Large intestine (tissue), 12 donors: ENCODE results near the gene SLC25A51. TPM values are rescaled to one million over a fixed set of nuclear protein-coding genes. Genes with fewer than 3 reads are reported as not detected.

Source experiments
- DNase-seq, 2 donors: peaks; one replicate each; pipeline versions ENCODE4 v3.0.0 to v3.0.0-alpha.2; 2013
- H3K27ac ChIP-seq: one replicate; pipeline ENCODE4 v1.5.1; 2013; ENCODE audit warnings: low read length
- H3K27me3 ChIP-seq: 2 replicates; pipeline ENCODE4 v1.6.1; 2013; ENCODE audit warnings: low read length; ENCODE audit not compliant: control insufficient read depth, insufficient read depth
- H3K36me3 ChIP-seq: 2 replicates; pipeline ENCODE4 v1.6.1; 2013; ENCODE audit warnings: low read length; ENCODE audit not compliant: control insufficient read depth, insufficient read depth
- H3K4me1 ChIP-seq: one replicate; pipeline ENCODE4 v1.6.1; 2013; ENCODE audit warnings: low read length; ENCODE audit not compliant: control insufficient read depth, insufficient read depth
- H3K4me3 ChIP-seq: one replicate; pipeline ENCODE4 v1.5.1; 2013; ENCODE audit warnings: low read length
- H3K9me3 ChIP-seq: one replicate; pipeline ENCODE4 v1.6.1; 2013; ENCODE audit warnings: mild to moderate bottlenecking, low read depth, low read length, moderate library complexity; ENCODE audit not compliant: control insufficient read depth
- WGBS: methylation state at CpG from one replicate; pipeline ENCODE4 v1.1.5; 2013; ENCODE audit warnings: low lambda C conversion rate; ENCODE audit not compliant: insufficient coverage; 5-methylcytosine and 5-hydroxymethylcytosine counted together
- long read RNA-seq, 11 donors: transcript quantifications; one replicate each; lab custom pipeline, GENCODE V29; 2026
- polyA plus RNA-seq: library from polyadenylated mRNA; unstranded; fragments of 120-200 nt; gene quantifications from one replicate; pipeline ENCODE4 v1.2.1, GENCODE V29; 2013

SLC25A51 gene, protein sequence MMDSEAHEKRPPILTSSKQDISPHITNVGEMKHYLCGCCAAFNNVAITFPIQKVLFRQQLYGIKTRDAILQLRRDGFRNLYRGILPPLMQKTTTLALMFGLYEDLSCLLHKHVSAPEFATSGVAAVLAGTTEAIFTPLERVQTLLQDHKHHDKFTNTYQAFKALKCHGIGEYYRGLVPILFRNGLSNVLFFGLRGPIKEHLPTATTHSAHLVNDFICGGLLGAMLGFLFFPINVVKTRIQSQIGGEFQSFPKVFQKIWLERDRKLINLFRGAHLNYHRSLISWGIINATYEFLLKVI
- 21.7 TPM for polyA plus RNA-seq
- long read RNA-seq, donor 1, partial matches to known transcripts: 0 of 4 reads
- long read RNA-seq, donor 1, other reads (novel, unspliced or antisense): 0 of 4 reads
- long read RNA-seq, donor 2, transcript SLC25A51-203 (4 exons, 1,871 nt): major isoform, 6 of 28 reads
- long read RNA-seq, donor 2, partial matches to known transcripts: 16 of 28 reads
- long read RNA-seq, donor 2, other reads (novel, unspliced or antisense): 5 of 28 reads
- long read RNA-seq, donor 3: 0 reads
- long read RNA-seq, donor 4: 0 reads
- long read RNA-seq, donor 5: 0 reads
- long read RNA-seq, donor 6, partial matches to known transcripts: 0 of 2 reads
- long read RNA-seq, donor 6, other reads (novel, unspliced or antisense): 0 of 2 reads
- long read RNA-seq, donor 7, partial matches to known transcripts: 0 of 2 reads
- long read RNA-seq, donor 7, other reads (novel, unspliced or antisense): 0 of 2 reads
- long read RNA-seq, donor 8, partial matches to known transcripts: 11 of 11 reads
- long read RNA-seq, donor 8, other reads (novel, unspliced or antisense): 0 of 11 reads
- long read RNA-seq, donor 9, partial matches to known transcripts: 6 of 8 reads
- long read RNA-seq, donor 9, other reads (novel, unspliced or antisense): 0 of 8 reads
- long read RNA-seq, donor 10, partial matches to known transcripts: 7 of 13 reads
- long read RNA-seq, donor 10, other reads (novel, unspliced or antisense): 0 of 13 reads
- long read RNA-seq, donor 11, partial matches to known transcripts: 7 of 9 reads
- long read RNA-seq, donor 11, other reads (novel, unspliced or antisense): 0 of 9 reads

DNA sequence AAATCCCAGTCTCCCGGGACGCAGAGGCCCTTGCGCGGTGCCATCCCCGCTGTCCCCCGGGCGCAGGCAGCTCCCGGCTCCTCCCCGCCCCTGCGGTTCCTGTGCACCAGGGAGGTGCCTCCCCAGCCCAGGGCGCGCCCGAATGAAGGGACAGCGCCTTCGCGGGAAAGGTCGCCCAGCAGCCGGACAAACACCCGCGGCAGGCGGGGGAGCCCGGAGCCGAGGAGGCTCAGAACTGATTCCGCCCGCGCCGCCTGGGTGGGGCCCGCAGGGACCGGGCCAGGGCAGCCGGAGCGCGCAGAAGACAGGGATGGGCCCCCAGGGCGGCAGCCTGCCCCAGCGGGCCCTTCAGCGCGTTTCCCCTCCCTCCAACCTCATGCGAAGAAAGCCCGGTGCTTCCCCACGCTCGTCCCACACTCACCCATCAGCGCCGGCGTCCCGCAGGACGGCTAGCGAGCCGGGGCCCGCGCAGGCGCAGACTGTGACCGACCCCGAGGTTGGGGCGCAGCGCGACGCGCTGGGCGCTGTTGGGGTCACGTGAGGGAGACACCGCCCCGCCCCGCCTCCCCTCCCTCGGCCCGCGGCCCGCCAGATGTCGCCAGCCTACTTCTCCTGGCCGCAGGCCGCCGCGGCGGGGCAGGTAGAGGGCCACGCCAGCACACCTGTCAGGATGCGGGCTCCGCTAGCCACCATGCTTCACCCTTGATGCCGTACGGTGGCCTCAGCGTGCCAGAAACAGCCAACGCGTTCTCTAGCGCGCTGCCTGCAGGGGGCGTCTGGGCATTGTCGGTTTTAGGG, at the start of gene SLC25A51:
TSS of gene SLC25A51 (minus strand) at position 481 of the 798 bp plus-strand sequence. CDS start 15,577 bp downstream, outside the sequence.
- peak within 1 kb of the TSS; percentile 95 for H3K27ac ChIP-seq
- peak within 1 kb of the TSS; percentile 89 for H3K4me3 ChIP-seq
- H3K36me3 ChIP-seq: peaks cover 6% of the 10 kb centered on the region
- H3K4me1 ChIP-seq: peaks cover 9% of the 10 kb centered on the region
- no peaks in the 10 kb centered on the region for H3K9me3 ChIP-seq
- WGBS: no CpG with 5 or more reads among the region's 84 CpGs
- H3K27me3 ChIP-seq: no peaks in the 10 kb centered on the region
- peak; percentile 90 to 97 for DNase-seq

DNA sequence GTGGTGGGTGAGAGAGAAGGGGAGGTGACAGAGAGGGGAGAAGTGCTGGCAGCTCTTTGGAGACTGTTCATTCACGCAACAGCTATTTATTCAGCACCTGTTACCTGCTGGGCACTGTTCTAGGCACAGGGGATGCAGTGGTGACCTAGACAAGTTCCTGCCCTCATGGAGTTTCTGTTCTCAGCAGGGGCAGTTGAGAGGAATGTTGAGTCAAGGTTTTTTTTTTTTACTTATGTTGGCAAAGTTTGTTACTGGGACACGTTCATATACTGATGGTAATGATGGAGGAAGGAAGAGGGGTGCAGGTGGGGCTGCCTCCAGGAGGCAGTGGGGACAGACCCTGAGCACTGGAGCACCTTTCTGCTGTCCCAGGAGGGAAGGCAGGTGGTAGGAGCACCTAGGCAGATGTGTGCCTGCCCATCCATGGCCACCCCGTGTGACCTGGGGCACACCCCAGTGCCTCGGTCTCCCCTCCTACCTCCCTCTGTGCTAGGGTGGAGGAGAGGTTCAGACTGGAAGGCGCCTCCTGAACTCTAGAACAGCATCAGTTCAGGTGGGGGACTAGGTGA, 49.4 kb upstream of the SLC25A51 start:
- H3K9me3 ChIP-seq: no peaks in the 10 kb centered on the region
- WGBS: no CpG with 5 or more reads among the region's 5 CpGs
- H3K4me1 ChIP-seq: no peaks in the 10 kb centered on the region
- H3K4me3 ChIP-seq: no peak overlapping the region
- DNase-seq: no peak
- peaks cover 76% of the 10 kb centered on the region for H3K36me3 ChIP-seq
- H3K27me3 ChIP-seq: no peaks in the 10 kb centered on the region
- no peak overlapping the region for H3K27ac ChIP-seq

DNA sequence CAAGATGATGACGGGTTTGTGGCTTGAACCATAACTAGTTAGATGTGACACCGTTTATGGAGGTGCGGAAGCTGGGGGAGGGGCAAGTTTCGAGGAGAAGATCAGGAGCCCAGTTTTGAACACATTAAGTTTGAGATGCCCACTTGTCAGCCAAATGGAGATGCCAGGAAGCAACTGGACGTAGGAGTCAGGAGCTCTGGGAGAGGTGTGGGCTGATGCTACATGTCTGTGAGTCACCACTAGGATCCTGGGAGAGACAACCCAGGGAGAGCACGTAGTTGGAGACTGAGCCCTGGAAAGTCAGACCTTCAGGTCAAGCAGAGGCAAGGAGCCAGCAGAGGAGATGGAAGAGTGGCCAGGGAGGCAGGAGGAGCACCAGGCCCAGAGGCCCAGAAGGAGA, 48.8 kb upstream of the SLC25A51 start:
- WGBS: no CpG with 5 or more reads among the region's 6 CpGs
- no peak for DNase-seq
- H3K9me3 ChIP-seq: no peaks in the 10 kb centered on the region
- H3K36me3 ChIP-seq: peaks cover 81% of the 10 kb centered on the region
- H3K4me3 ChIP-seq: no peak overlapping the region
- no peaks in the 10 kb centered on the region for H3K4me1 ChIP-seq
- H3K27ac ChIP-seq: no peak overlapping the region
- H3K27me3 ChIP-seq: no peaks in the 10 kb centered on the region

DNA sequence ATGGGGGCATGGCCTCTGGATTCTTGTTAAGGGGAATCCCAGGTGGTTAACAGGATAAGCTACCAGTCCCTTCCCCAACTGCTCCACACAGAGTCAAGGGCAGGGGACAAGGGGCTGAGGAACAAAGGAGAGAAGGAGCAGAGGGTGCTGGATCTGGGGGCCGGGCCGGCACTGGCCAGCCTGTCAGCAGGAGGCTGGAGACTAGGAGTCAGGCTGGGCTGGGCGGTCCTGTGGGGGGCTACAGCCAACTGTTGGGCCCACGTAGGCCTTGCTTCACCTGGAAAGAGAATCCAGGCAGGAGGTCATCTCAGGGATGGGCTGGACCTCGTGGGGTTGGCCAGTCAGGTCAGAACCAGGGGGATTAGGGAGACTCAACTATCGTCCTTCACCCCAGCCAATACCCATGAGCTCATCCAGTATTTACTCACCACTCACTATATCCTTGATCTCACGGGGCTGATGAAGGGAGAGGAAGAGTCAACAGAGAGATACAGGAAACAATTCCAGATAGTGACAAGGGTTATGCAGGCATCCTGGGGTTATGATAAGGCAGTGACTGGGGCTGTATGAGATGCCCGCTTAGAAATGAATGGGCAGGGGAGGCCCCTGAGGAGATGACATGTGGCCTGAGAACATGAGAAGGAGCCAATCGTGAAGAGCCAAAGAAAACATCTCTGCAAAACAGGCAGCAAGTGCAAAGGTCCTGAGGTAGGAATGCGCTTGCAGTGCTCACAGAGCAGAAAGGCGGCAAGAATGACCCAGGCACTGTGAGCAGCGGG, 47.9 kb upstream of the SLC25A51 start:
- H3K4me3 ChIP-seq: no peak overlapping the region
- H3K27me3 ChIP-seq: no peaks in the 10 kb centered on the region
- H3K27ac ChIP-seq: no peak overlapping the region
- no peaks in the 10 kb centered on the region for H3K4me1 ChIP-seq
- H3K36me3 ChIP-seq: peaks cover 90% of the 10 kb centered on the region
- no peaks in the 10 kb centered on the region for H3K9me3 ChIP-seq
- WGBS: no CpG with 5 or more reads among the region's 12 CpGs
- DNase-seq: no peak

DNA sequence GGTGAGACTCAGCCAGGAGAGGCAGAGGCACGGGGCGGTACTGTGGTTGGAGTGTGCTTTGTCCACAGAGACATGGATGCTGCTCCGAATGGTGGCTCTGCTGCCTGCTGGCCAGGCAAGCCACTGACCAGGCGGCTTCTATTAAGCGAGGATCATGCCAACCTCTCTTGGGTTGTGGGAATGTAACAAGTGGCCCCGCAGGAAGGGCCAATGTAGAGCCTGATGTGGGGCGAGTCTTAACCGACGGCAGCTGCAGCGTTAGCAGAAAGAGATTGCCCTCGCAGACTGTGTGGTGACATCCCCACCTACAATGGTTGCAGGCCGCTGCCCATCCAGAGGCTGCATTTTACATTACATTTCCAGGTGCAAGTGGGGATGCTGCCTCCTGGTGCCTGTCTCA, 46.6 kb upstream of the SLC25A51 start:
- no peaks in the 10 kb centered on the region for H3K4me1 ChIP-seq
- peaks cover 91% of the 10 kb centered on the region for H3K36me3 ChIP-seq
- no peaks in the 10 kb centered on the region for H3K9me3 ChIP-seq
- H3K27me3 ChIP-seq: no peaks in the 10 kb centered on the region
- DNase-seq: no peak
- 80% methylated on average over 2 of the region's 12 CpGs for WGBS
- H3K4me3 ChIP-seq: no peak overlapping the region
- no peak overlapping the region for H3K27ac ChIP-seq

DNA sequence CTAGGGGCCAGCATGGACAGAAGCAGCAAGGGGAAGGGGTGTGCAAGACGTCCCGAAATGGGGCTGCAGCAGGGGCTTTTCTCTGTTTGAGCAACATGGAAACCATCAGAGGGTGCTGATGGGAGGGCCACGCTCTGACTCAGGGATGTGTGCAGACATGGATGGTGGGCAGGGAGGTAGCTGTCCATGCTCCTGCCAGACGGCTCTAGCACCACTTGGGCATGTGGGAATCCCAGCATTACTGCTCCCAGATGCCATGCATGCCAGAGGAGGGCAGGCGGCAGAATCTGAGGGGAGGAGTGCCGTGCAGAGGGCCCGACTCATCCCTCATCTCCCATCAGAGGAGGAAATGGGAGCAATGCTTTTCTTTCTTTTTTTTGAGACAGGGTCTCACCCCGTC, 45.6 kb upstream of the SLC25A51 start:
- WGBS: no CpG with 5 or more reads among the region's 8 CpGs
- Histone ChIP-seq H3K4me1 (no peaks in the 10 kb centered on the region), H3K9me3 (no peaks in the 10 kb centered on the region), H3K4me3 (no peak overlapping the region), H3K27me3 (no peaks in the 10 kb centered on the region), H3K36me3 (peaks cover 90% of the 10 kb centered on the region), H3K27ac (no peak overlapping the region)
- no peak for DNase-seq

DNA sequence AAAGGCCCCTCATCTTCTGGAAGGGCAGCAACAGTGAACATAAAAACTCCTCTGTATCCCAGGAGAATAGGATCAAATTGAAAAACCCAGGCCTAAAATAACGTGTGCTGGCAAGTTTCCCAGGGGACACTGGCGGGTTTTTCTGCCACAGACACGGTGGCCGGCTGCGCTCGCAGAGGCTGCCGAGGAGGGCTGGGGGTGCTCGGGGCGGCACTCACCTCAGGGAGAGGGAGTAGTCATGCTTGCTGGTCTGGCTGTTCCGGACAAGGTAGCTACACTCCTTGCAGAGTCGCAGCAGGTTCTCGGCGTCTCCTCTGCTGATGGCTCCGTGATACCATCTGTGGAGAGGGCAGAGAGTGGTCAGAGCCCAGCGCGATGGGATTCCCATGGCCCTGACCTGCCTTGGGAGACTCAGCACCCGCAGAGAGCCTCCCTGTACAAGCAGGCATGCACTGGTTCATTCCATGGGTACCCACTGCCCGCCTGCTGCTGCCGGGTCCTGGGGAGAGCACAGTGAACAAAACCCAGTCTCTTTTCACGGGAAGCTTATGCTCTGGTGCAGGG, 44.6 kb upstream of the SLC25A51 start:
- H3K36me3 ChIP-seq: peaks cover 87% of the 10 kb centered on the region
- peaks cover 6% of the 10 kb centered on the region for H3K4me1 ChIP-seq
- no peak for DNase-seq
- H3K27ac ChIP-seq: no peak overlapping the region
- WGBS: no CpG with 5 or more reads among the region's 20 CpGs
- H3K27me3 ChIP-seq: no peaks in the 10 kb centered on the region
- no peak overlapping the region for H3K4me3 ChIP-seq
- H3K9me3 ChIP-seq: no peaks in the 10 kb centered on the region

DNA sequence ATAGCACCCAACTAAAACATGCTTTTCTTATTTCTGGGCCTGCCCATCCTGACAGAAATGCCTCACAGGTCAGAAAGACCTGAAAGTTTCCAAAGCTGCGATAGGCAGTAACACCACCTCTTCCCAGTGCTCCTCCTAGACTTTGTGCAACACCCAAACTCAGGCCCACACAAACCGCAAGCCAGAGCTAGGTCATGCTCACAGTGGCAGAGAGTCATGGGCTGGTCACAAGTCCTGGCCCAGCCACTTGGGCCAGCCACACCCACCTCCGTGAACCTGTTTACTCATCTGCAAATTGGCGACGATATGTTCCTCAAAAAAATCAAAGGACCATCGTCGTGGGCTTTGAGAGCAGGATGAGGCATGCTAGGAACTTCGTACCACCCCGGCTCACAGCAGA, 44.0 kb upstream of the SLC25A51 start:
- no peak for DNase-seq
- WGBS: 80% methylated on average over 1 of the region's 9 CpGs
- peaks cover 6% of the 10 kb centered on the region for H3K4me1 ChIP-seq
- H3K4me3 ChIP-seq: no peak overlapping the region
- H3K27ac ChIP-seq: no peak overlapping the region
- no peaks in the 10 kb centered on the region for H3K9me3 ChIP-seq
- no peaks in the 10 kb centered on the region for H3K27me3 ChIP-seq
- H3K36me3 ChIP-seq: peaks cover 85% of the 10 kb centered on the region

DNA sequence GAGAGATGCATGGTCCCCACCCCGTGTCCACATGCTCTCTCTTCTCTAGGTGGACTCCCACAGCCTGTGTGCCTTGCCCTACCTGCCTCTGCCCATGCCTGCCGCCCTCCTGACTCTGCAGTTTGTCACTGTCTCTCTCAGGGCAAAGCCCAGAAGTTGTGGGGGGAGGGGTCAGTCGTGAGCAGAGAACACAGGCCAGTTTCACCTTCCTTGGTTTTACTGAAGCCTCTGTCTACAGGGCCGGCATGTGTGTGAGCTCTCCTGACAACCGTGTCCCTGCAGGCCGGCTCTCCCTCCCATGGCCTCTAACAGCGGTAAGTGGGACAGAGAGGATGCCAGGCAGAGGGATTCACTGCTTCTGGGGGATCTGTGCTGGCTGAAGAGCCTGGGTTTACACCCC, 43.5 kb upstream of the SLC25A51 start:
- no peaks in the 10 kb centered on the region for H3K9me3 ChIP-seq
- DNase-seq: no peak
- no CpG with 5 or more reads among the region's 7 CpGs for WGBS
- H3K4me3 ChIP-seq: no peak overlapping the region
- peaks cover 6% of the 10 kb centered on the region for H3K4me1 ChIP-seq
- H3K36me3 ChIP-seq: peaks cover 84% of the 10 kb centered on the region
- H3K27me3 ChIP-seq: no peaks in the 10 kb centered on the region
- no peak overlapping the region for H3K27ac ChIP-seq
